WTC11 (cell line): ENCODE results near the gene HOXD12. TPM values are rescaled to one million over a fixed set of nuclear protein-coding genes. Genes with fewer than 3 reads are reported as not detected.
A peak's percentile ranks its signal among the peaks of the same experiment; 100 is the strongest.

ENCODE experiments used
- microRNA-seq: library from miRNA; unstranded; fragments of <30 nt; microRNA quantifications from one replicate; pipeline ENCODE4 v1.2.0, GENCODE V29; 2022; ENCODE audit warnings: borderline number of aligned reads
- total RNA-seq: library from RNA; stranded (reverse); gene quantifications from 3 replicates; pipeline ENCODE4 v1.2.3, GENCODE V29; 2021

Gene HOXD12
- total RNA-seq, 1 experiment from 2014 or later, result 0.17 TPM

Small RNA genes lying within 50 kb of the gene (microRNA-seq; reads per million reads assigned to microRNA genes)
- 12.6 reads per million, percentile 31 among the genes with 10 or more reads in this experiment for gene MIR10B

Other genes with a start within 250 kb of the HOXD12 start
- gene LNPK, start 97.5 kb upstream of the HOXD12 start, total RNA-seq, result 10.3 to 13.8 TPM (median 13.7 TPM) in 3 replicates
- 0.05 TPM in 1 of 3 replicates, not detected in the others for gene EVX2, start 15.8 kb upstream of the HOXD12 start, total RNA-seq
- not detected in 3 replicates for gene HOXD13, start 7.1 kb upstream of the HOXD12 start, total RNA-seq
- not detected in 3 replicates for gene HOXD11, start 7.5 kb downstream of the HOXD12 start, total RNA-seq
- gene HOXD10, start 17.0 kb downstream of the HOXD12 start, total RNA-seq, result not detected in 3 replicates
- not detected in 3 replicates for gene HOXD9, start 22.9 kb downstream of the HOXD12 start, total RNA-seq
- not detected in 3 replicates for gene HOXD8, start 29.9 kb downstream of the HOXD12 start, total RNA-seq
- gene HOXD4, start 51.8 kb downstream of the HOXD12 start, total RNA-seq, result not detected in 3 replicates
- gene HOXD3, start 57.5 kb downstream of the HOXD12 start, total RNA-seq, result not detected in 3 replicates
- gene HOXD1, start 88.9 kb downstream of the HOXD12 start, total RNA-seq, result 0.14 to 0.22 TPM in 2 of 3 replicates, not detected in the other
- gene MTX2, start 169.6 kb downstream of the HOXD12 start, total RNA-seq, result 33.6 to 40.5 TPM (median 37.5 TPM) in 3 replicates